GM21360 (cell line): Measurements from ENCODE around the gene SLC35D2.
"Not testable (repeated sequence)": the region's sequence is repeated elsewhere in the genome, so short reads cannot be mapped to it uniquely, and the experiment has no call there.

Experiments
- ATAC-seq: cut with Tn5 transposase; IDR thresholded peaks from one replicate; pipeline ENCODE4 v1.9.1; 2021; ENCODE audit warnings: mild to moderate bottlenecking, moderate library complexity; ENCODE audit not compliant: unreplicated experiment

SLC35D2 gene

DNA sequence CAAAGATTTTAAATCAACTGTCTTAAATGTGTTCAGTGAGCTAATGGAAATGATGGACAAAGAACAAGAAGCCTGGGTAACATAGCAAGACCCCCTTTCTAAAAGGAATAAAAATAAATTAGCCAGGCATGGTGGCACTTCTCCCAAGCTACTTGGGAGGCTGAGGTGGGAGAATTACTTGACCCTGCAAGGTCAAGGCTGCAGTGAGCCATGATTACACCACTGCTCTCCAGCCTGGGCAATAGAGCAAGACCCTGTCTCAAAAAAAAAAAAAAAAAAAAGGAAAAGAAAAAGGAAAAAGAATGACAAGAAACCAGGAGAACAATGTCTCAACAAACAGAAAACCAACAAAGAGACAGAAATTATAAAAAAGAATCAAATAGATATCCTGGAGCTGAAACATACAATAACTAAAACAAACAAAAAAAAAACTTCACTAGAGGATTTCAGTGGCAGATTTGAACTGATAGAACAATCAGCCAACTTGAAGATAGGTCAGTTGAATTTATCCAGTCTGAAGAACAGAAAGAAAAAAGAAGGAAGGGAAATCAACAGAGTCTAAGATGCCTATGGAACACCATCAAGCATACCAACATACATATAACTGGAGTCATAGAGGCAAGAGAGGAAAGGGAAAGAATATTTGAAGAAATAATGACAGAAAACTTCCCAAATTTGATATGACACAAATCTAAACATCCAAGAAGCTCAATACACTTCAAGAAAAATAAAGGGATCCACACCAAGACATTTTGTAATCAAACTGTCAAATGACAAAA lies 16.8 kb upstream of the SLC35D2 start:
- ATAC-seq: no peak

- ATAC-seq: no peak
These were observed 15.8 kb upstream of the SLC35D2 start for GRCh38 chr9:96399325-96399633.

DNA sequence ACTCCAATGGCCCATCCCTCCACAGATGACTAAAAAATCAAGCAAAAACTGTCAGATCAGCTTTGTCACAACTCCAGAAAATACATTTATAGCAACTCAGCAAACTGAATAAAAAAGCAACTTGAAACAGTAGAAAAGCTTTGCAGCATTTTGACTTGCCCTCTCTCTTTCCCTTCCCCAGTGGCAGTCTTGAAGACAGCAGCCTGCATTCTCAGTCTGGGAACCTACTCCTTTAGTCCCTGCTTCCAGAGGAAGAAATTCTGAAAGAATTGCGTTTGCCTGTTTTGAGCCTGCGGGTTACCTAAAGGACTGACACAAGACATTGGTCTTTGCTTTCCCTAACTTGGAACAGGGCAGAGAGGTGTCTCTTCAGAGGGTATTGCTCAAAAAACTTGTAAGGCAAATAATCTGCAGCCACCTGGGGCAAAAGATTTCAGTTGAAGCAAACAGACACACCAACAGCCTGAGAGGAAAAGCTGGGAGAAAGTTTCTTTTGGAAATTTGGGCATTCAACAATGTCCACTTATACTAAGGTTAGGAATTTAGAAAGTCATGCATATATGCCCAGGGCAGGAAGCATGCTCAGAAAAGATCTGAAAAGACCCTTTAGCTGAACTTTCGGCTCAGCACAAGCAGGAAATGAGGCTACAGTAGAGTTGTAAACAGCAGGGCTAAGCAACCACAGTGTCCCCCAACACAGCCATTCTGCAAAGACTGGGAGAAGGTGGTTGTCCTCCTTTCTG lies 15.2 kb upstream of the SLC35D2 start:
- ATAC-seq: no peak

DNA sequence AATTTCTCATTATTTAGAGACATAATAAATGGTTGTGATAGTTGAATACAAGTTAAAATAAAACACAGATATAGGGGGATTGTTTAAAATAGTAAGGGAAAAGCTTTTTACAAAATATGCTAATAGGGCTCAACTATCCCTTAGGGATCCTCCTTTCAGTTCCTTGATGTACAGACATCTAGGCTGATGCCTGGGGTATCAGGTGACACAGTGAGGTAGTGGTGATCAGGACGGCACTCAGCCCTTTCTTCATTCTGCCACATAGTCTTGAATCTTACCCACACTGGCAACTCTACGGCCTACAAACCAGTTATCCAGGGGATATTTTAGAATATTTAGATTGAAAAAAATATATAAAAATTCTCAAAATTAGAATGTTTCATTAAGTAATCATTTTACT lies 12.5 kb upstream of the SLC35D2 start:
- no peak for ATAC-seq

DNA sequence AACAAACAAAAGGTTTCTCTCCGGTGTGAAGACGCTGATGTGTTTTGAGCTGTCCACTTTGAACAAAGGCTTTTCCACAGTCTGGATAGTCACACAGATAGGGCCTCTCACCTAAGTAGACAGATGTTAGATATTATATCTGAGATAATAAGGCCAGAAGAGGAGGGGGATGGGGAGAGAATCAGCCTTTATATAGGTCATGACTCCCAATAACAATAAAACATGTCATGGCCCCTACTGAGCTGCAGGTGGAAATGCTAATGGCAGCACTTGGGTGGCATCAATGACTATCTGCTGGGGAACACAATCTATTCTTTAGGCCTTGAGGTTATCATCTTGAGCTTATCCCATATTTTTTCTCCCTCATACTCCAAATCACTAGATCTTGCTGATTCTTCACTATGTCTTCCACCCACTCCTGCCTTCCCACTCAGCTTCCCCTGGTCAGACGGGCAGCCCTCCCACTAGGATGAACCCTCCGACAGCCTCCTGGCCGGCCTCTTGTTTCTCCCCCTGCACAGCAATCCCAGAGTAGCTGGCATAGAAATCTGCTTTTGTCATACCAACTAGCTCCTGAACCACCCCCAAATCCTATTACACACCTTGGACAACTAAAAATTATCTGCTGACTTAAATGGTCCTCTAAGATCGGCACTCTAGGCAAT lies 11.5 kb upstream of the SLC35D2 start:
- no peak for ATAC-seq

DNA sequence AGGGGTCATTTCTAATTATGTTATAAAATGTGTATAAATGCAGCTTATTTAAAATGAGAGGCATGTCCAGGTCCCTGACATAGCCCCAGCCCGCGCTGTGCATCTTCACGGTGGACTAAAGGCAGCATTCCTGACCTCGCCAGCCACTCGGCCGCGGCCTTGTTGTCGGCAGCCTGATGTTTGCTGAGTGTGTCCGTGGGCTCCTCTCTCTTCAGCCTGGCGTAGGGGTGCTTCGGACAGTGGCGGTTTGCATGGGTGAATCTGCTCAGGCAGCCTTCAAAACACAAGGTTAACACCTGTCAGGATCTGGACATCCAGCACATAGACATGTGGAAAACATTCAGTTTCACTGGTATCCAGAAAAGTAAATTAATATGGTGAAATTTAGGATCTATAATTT lies 8.8 kb upstream of the SLC35D2 start:
- ATAC-seq: no peak

DNA sequence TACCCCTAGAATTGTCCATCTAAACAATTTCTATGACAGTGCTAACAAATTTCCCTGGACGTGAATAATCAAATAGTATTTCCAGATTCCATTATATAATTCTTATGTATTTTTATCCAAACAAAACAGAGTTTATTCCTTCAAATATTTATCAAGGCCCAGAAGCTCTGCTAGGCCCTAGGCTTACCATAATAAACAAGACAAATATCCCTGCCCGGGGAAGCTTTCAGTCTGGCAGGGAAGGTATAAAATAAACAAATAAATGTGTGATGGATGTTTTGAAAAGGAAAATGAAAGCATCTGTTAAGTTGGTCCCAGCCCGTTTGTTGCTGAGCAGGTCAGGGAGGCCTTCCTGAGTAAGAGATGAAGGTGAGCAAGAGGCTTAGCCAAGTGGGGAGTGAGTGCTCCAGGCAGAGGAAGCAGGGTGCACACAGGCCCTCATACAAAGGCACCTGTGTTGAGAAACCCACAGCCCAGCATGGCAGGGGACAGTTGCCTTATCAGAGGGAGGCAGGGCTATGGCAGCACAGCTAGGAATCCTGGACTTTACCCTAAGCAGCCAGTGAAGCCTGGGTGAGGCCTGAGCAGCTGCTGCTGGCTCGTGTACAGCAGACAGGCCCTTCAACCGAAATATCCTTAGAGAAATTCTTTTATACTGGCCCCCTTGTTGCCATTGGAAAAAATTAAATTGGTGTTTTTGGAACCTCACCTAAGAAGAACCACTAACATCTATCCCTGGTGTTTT lies 7.7 kb upstream of the SLC35D2 start:
- ATAC-seq: no peak

GRCh38 chr9:96388144-96388543 lies 4.6 kb upstream of the SLC35D2 start:
- no peak for ATAC-seq

GRCh38 chr9:96386157-96386556 lies 2.6 kb upstream of the SLC35D2 start:
- no peak for ATAC-seq

DNA sequence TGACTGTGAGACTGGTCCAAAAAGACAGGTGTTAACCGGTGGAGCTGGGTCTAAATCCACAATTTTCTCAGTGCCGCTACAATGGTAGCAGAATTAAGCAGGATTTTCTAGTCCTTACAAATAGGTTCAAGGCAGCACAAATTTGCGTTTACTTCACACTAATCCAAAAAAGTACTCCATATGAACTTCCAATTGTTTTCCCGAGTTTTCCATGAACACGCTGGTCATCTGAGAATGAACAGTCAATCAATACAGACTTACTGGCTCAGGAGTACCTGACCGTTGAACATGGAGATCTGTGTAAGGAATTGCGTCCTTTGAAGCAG lies 709 bp downstream of the SLC35D2 start:
- no peak for ATAC-seq

DNA sequence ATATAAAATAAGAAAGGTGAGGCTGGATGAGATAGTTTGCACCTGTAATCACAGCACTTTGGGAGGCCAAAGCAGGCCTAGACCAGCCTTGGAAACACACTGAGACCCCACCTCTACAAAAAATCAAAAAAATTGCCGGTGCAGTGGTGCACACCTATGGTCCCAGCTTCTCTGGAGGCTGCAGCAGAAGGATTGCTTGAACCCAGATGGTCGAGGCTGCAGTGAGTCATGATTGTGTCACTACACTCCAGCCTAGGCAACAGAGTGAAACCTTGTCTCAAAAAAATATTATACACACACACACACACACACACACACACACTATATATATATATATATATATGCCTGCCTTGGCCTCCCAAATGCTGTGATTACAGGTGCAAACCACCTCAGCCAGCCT lies 1.3 kb downstream of the SLC35D2 start:
- ATAC-seq: no peak

- no peak for ATAC-seq
These were observed 1.8 kb downstream of the SLC35D2 start for GRCh38 chr9:96381696-96382095.

- ATAC-seq: no peak
These were observed 2.4 kb downstream of the SLC35D2 start for GRCh38 chr9:96381125-96381524.

DNA sequence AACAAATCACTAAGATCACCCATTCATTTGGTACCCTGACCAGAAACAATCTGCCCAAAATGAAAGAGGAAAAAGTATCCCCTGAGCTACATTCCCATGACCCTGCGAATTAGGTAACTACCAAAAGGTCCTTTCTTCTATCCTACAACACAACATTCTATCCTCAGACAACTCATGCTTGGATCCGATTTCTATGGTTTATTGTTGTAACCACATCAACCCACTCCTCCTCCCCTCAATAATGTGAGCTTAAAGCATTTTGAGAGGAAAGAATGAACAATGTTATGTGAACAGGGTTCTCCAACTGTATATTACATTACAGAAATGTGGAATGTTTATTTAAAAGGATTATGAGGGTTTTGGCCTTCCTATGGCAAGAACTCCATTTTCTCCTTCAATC lies 4.0 kb downstream of the SLC35D2 start:
- no peak for ATAC-seq

- ATAC-seq: no peak
These were observed 5.3 kb downstream of the SLC35D2 start for GRCh38 chr9:96378187-96378586.

DNA sequence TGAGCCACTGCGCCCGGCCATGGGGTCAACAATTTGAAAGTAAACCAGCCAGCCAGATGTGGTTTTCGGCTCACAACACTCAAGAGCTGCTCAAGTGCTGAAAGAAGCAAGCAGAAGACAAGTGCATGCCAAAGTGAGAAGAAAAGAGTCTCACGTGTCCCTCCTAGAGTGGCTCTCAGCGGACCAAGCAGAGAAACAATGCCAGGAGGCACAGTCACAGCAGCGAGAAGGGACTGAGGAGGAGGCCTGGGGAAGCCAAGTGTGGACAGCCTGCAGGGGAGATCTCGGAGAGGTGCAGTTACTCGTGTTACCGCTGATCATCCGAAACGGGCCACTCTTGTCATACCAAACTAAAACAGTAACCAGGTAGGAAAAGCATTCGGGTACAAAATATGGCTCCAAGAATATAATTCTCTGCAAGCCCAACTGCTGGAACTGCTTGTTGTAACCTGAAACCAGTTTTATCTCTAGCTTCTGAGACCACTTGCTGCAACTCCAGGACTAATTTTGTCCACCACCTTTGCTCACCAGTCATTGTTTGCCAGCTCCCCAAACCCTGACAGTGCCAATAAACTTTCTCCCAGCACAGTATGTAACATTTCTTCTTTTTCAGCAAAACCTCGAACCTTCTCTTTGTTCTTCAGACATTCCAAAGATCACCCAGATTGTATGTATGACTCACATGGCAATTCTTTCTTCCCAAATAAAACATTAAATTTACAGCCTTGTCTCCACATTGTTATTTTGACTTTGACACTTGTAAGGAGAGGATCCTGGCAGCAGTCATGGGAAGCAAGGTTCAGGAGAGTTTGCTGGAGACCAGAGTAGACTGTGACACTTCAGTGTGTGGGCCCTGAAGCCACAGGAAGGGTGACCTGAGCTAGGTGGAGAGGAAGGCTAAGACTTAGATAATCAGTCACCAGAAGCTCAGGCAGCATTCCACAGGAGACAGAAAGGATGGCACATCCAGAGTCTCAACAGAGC lies 6.3 kb downstream of the SLC35D2 start:
- ATAC-seq: no peak

DNA sequence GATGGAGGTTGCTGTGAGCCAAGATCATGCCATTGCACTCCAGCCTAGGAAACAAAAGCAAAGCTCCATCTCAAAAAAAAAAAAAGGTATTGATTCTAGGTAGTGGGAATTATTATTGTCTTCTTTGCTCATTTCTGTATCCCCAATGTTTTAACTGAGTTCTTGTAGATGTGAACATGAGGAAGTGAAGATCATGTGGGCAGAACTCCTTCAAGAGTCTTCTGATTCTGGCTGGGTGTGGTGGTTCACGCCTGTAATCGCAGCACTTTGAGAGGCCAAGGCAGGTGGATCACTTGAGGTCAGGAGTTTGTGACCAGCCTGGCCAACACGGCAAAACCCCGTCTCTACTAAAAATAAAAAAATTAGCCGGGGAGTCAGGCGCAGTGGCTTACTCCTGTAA lies 8.0 kb downstream of the SLC35D2 start:
- ATAC-seq: not testable (repeated sequence)

- no peak for ATAC-seq
These were observed 15.6 kb downstream of the SLC35D2 start for GRCh38 chr9:96367943-96368342.

GRCh38 chr9:96363175-96363967 lies 20.1 kb downstream of the SLC35D2 start:
- ATAC-seq: no peak

- not testable (repeated sequence) for ATAC-seq
These were observed 21.4 kb downstream of the SLC35D2 start for GRCh38 chr9:96362119-96362518.
